ENCODE measurements around the gene DUSP15.

Gene DUSP15

DNA sequence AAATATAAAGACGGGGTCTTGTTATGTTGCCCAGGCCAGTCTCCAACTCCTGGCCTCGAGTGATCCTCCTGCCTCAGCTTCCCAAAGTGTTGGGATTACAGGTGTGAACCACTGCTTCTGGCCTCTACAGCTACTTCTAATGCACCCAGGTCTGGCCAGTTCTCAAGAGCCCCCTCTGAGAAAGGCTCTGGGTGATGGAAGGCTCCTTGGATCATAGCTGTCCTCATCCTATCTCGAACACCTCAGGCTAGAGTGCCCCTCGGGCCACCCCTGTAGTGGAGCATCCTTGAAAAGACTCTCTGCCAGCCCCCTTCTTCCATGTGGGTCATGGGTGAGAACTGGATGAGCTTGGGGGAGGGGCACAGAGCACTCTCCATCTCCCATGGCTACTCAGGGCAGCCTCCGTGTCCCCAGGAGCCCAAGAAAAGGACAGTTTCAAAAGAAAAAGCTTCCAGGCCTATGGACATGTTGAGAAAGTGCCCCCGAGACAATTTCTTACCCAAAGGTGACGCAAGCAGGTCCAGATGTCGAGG is 51.9 kb downstream of the DUSP15 start:
- Histone ChIP-seq H3K4me3 (ENCODE audit: insufficient read depth, low read length, poor library complexity, severe bottlenecking) (no peak overlapping the region), H3K9me2 (replicated peaks; ENCODE audit: insufficient read depth, low read length) (no peaks in the 10 kb centered on the region), H3K9ac (ENCODE audit: low read length) (no peak overlapping the region), H3K9me3 (ENCODE audit: insufficient read depth, low read length) (no peaks in the 10 kb centered on the region), H3K36me3 (ENCODE audit: low read length) (no peaks in the 10 kb centered on the region), H3K27ac (ENCODE audit: low read depth, low read length) (no peak overlapping the region), H2AFZ (ENCODE audit: low read depth, low read length, severe bottlenecking) (no peak overlapping the region), H3K79me2 (ENCODE audit: insufficient read depth, low read length) (no peaks in the 10 kb centered on the region), H4K20me1 (ENCODE audit: low read depth, low read length) (no peaks in the 10 kb centered on the region), H3F3A (ENCODE audit: insufficient read depth) (no peaks in the 10 kb centered on the region), H3K27me3 (ENCODE audit: low read length) (no peaks in the 10 kb centered on the region), H3K4me2 (ENCODE audit: low read depth, low read length, poor library complexity, severe bottlenecking) (no peak overlapping the region)
- TF ChIP-seq, protein P1, sequence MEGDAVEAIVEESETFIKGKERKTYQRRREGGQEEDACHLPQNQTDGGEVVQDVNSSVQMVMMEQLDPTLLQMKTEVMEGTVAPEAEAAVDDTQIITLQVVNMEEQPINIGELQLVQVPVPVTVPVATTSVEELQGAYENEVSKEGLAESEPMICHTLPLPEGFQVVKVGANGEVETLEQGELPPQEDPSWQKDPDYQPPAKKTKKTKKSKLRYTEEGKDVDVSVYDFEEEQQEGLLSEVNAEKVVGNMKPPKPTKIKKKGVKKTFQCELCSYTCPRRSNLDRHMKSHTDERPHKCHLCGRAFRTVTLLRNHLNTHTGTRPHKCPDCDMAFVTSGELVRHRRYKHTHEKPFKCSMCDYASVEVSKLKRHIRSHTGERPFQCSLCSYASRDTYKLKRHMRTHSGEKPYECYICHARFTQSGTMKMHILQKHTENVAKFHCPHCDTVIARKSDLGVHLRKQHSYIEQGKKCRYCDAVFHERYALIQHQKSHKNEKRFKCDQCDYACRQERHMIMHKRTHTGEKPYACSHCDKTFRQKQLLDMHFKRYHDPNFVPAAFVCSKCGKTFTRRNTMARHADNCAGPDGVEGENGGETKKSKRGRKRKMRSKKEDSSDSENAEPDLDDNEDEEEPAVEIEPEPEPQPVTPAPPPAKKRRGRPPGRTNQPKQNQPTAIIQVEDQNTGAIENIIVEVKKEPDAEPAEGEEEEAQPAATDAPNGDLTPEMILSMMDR (IDR thresholded peaks at IDR 0.05; ENCODE audit: insufficient read depth, low read length, poor library complexity, severe bottlenecking) = no peak
- TF ChIP-seq EZH2phosphoT487 (conservative IDR thresholded peaks at IDR 0.05; ENCODE audit: low read length) = no peak

DNA sequence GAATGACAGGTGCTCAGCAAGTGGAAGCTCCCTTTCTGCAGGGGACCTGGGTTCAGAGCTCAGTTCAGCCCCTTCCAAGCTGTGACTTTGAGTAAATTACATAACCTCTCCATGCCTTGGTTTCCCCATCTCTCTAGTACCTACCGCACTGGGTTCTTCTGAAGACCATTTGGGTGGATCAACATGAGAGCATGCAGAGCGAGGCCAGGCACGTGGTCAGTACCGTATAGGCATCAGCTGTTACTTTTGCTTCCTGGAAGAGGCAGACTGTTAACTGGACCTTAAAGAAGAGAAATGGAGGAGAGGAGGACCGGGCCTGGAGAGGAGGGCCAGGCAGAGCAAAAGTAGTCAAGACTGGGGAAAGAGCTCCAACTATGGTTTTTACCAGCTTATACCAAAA is 52.9 kb downstream of the DUSP15 start:
- Histone ChIP-seq H3K27ac (ENCODE audit: low read depth, low read length) (no peak overlapping the region), H3K36me3 (ENCODE audit: low read length) (no peaks in the 10 kb centered on the region)
- TF ChIP-seq EZH2phosphoT487 (conservative IDR thresholded peaks at IDR 0.05; ENCODE audit: low read length) = no peak
- TF ChIP-seq, protein P1 (IDR thresholded peaks at IDR 0.05; ENCODE audit: insufficient read depth, low read length, poor library complexity, severe bottlenecking) = no peak

DNA sequence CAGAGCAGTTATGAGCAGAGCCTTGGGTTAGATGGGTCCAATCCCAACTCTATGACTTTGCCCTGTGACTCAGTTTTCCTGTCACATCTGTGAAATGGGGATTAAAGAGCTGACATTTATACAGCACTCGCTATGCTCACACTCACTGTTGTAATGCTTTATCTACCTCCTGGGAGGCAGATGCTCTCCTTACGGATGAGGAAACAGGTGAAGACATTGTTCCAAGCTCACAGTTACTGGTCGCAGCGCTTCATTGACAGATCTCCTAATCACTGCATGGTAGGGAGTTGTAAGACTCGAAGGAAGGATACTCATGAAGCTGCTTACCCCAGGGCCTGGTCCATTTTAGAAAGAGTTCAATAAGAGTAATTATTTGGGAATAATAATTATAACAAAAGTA is 54.1 kb downstream of the DUSP15 start:
- Histone ChIP-seq H4K20me1 (ENCODE audit: low read depth, low read length) (no peaks in the 10 kb centered on the region), H3K9me3 (ENCODE audit: insufficient read depth, low read length) (no peaks in the 10 kb centered on the region), H3F3A (ENCODE audit: insufficient read depth) (no peaks in the 10 kb centered on the region), H3K27ac (ENCODE audit: low read depth, low read length) (no peak overlapping the region), H3K36me3 (ENCODE audit: low read length) (no peaks in the 10 kb centered on the region), H3K9me2 (replicated peaks; ENCODE audit: insufficient read depth, low read length) (no peaks in the 10 kb centered on the region), H3K79me2 (ENCODE audit: insufficient read depth, low read length) (no peaks in the 10 kb centered on the region), H3K27me3 (ENCODE audit: low read length) (no peaks in the 10 kb centered on the region), H3K9ac (ENCODE audit: low read length) (no peak overlapping the region), H3K4me3 (ENCODE audit: insufficient read depth, low read length, poor library complexity, severe bottlenecking) (no peak overlapping the region), H2AFZ (ENCODE audit: low read depth, low read length, severe bottlenecking) (no peak overlapping the region), H3K4me2 (ENCODE audit: low read depth, low read length, poor library complexity, severe bottlenecking) (no peak overlapping the region)
- no peak for TF ChIP-seq EZH2phosphoT487 (conservative IDR thresholded peaks at IDR 0.05; ENCODE audit: low read length)
- TF ChIP-seq, protein P1 (IDR thresholded peaks at IDR 0.05; ENCODE audit: insufficient read depth, low read length, poor library complexity, severe bottlenecking) = no peak

More for the DNA sequence above, 52.9 kb downstream of the DUSP15 start:
- no peak overlapping the region for H3K4me2 ChIP-seq (ENCODE audit: low read depth, low read length, poor library complexity, severe bottlenecking)
- no peaks in the 10 kb centered on the region for H3K27me3 ChIP-seq (ENCODE audit: low read length)
- H3K79me2 ChIP-seq (ENCODE audit: insufficient read depth, low read length) = no peaks in the 10 kb centered on the region
- H3K4me3 ChIP-seq (ENCODE audit: insufficient read depth, low read length, poor library complexity, severe bottlenecking) = no peak overlapping the region
- H2AFZ ChIP-seq (ENCODE audit: low read depth, low read length, severe bottlenecking) = no peak overlapping the region
- H3K9ac ChIP-seq (ENCODE audit: low read length) = no peak overlapping the region
- no peaks in the 10 kb centered on the region for H3F3A ChIP-seq (ENCODE audit: insufficient read depth)
- H3K9me3 ChIP-seq (ENCODE audit: insufficient read depth, low read length) = no peaks in the 10 kb centered on the region
- H4K20me1 ChIP-seq (ENCODE audit: low read depth, low read length) = no peaks in the 10 kb centered on the region
- no peaks in the 10 kb centered on the region for H3K9me2 ChIP-seq (replicated peaks; ENCODE audit: insufficient read depth, low read length)

All from SU-DHL-6 (cell line).